HG02970 (cell line): ENCODE data around the gene TBC1D2B.
"Not testable (repeated sequence)": the region's sequence is repeated elsewhere in the genome, so short reads cannot be mapped to it uniquely, and the experiment has no call there.

Experiments used
- ATAC-seq: cut with Tn5 transposase; IDR thresholded peaks from one replicate; pipeline ENCODE4 v1.9.1; 2021; ENCODE audit warnings: mild to moderate bottlenecking, moderate library complexity, moderate number of reproducible peaks; ENCODE audit not compliant: unreplicated experiment, low FRiP score

TBC1D2B gene

GRCh38 chr15:77993374-77993911 is 84.1 kb downstream of the TBC1D2B start:
- no peak for ATAC-seq

GRCh38 chr15:77992356-77993222 is 84.9 kb downstream of the TBC1D2B start:
- ATAC-seq: no peak

GRCh38 chr15:77991658-77992201 is 85.8 kb downstream of the TBC1D2B start:
- ATAC-seq: not testable (repeated sequence)

GRCh38 chr15:77991029-77991406 is 86.5 kb downstream of the TBC1D2B start:
- no peak for ATAC-seq

DNA sequence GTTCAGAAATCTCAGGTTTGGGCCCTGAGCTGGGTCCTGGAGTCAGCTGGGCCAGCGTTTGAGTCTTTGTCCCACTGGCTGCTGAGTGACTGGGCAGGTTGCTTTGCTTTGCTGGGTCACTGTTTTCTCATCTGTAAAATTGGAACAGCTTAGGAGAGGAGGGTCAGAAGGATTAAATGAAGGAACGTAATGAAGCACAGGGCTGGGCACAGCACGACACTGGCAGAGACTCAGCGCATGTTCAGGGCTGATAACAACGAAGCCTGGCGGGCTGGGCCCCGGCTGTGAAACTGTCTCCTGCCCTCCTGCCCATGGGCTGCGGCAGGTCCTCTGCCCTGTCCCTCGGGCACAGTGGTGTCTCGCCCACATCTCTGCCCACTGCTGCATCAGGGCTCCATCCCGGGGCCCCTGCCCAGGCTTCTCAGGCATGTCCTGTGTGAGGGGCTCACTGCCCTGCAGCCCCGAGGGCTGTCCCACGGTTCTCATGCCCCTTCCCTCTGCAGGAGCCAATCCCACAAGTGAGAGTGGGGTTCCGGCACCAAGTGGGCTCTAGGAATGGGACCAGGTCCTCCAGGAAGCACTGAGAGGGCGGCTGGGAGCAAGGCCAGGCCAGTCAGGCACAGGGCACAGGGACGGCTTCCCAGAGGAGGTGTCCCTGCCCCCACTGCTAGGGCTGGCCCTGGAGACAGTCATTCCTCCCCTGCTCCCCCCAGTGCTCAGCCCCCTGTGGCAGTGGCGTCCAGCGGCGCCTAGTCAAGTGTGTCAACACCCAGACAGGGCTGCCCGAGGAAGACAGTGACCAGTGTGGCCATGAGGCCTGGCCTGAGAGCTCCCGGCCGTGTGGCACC is 88.0 kb downstream of the TBC1D2B start:
- ATAC-seq: no peak

- ATAC-seq: no peak
Measured at GRCh38 chr15:77988347-77989295, 88.9 kb downstream of the TBC1D2B start.

- ATAC-seq: not testable (repeated sequence)
Measured at GRCh38 chr15:77987765-77988136, 89.8 kb downstream of the TBC1D2B start.

GRCh38 chr15:77986891-77987764 is 90.4 kb downstream of the TBC1D2B start:
- no peak for ATAC-seq

DNA sequence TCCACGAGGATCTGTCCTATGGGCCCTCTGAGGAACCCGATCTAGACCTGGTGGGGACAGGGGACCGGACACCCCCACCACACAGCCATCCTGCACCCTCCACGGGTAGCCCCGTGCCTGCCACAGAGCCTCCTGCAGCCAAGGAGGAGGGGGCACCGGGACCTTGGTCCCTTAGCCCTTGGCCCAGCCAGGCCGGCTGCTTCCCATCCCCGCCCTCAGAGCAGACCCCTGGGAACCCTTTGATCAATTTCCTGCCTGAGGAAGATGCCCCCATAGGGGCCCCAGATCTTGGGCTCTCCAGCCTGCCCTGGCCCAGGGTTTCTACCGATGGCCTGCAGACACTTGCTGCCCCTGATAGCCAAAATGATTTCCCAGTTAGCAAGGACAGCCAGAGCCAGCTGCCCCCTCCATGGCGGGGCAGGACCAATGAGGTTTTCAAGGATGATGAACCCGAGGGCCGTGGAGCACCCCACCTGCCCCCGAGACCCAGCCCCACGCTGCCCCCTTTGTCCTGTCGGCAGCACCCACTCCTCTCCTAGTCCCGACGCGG is 91.5 kb downstream of the TBC1D2B start:
- ATAC-seq: no peak

DNA sequence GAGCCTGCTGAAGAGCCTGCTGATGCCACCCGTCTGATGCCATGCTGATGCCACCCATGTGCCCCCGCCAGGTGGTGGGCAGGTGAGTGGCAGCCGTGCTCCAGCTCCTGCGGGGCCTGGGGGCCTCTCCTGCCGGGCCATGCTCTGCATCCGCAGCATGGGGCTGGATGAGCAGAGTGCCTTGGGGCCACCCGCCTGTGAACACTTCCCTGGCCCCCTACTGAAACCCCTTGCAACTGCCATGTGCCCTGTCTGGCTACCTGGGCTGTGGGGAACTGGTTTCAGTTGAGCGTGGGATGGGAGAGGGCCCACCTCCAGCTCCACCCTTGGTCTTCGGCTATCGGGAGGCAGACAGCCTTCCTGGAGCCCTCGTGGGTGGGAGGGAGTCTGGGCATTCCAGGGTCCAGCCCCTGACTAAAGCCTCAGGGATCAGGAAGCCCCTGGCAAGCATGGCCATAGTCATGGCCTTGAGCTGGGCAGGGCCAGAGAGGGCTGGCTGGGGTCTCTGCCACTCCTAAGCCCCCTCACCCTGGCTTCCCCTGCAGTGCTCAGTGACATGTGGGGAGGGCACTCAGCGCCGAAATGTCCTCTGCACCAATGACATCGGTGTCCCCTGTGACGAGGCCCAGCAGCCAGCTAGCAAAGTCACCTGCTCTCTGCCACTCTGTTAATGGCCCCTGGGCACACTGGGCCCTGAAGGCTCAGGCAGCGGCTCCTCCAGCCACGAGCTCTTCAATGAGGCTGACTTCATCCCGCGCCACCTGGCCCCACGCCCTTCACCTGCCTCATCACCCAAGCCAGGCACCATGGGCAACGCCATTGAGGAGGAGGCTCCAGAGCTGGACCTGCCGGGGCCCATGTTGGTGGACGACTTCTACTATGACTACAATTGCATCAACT is 92.2 kb downstream of the TBC1D2B start:
- no peak for ATAC-seq

- no peak for ATAC-seq
Measured at GRCh38 chr15:77984446-77984861, 93.1 kb downstream of the TBC1D2B start.

GRCh38 chr15:77983708-77984445 is 93.6 kb downstream of the TBC1D2B start:
- ATAC-seq: no peak

GRCh38 chr15:77983091-77983707 is 94.3 kb downstream of the TBC1D2B start:
- no peak for ATAC-seq

DNA sequence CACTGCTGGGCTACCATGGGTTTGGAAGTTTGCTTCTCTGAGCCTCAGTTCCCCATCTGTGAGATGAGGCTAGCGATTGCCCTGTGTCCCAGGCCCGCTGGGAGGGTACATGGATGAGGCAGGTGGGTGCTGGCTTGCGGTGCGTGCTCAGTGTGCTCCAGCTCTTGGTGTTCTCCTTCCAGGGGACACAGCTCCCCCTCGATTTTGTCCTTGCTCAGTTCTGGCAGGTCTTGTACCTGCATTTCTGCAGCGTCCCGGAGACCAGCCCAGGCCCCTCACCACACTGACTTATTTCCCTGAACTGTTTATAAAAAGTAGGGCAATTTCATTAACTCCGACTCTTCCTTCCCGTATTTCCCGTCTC is 95.4 kb downstream of the TBC1D2B start:
- ATAC-seq: no peak

DNA sequence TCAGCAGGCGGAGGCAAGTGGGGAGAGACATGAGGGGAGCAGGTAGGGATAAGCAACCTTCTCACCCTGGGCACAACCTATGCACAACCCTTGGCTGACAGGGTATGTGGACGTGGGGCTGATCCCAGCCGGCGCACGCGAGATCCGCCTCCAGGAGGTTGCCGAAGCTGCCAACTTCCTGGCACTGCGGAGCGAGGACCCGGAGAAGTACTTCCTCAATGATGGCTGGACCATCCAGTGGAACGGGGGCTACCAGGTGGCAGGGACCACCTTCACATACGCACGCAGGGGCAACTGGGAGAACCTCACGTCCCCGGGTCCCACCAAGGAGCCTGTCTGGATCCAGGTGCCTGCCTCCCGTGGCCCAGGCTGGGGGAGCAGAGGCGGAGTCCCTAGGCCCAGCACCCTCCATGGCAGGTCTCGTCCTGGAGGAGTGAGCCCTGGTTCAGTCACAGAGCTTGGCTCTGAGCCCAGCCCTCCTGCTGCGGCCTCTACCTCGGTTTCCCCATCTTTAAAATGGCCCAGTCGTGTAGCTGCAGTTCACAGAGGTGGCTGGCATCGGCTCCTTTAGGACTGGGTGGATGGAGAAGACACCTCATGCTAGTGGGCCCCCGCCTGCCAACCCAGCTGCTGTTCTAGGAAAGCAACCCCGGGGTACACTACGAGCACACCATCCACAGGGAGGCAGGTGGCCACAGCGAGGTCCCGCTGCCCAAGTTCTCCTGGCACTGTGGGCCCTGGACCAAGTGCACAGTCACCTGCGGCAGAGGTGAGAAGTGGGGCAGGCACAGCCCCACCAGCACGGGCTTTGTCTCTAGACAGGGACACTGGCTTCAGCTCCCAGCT is 96.0 kb downstream of the TBC1D2B start:
- no peak for ATAC-seq

DNA sequence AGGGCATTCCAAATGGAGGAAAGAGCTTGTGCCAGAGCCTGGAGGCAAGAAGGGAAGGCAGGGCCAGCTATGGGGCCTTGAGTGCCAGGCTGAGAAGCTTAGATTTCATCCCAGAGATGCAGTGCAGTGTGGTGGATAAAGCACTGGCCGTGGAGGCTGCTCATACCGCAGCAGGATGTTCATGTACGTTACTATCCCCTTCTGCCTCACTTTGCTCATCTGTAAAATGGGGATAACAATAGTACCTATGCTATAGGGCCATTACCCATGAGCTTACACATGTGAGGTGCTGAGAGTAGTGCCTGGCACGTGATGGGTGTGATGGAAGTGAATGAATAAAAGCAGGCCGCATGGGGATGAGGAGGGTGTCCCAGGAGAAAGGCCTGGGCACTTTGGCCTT is 96.8 kb downstream of the TBC1D2B start:
- ATAC-seq: not testable (repeated sequence)
